Measurements from ENCODE around the gene PLA2G4E.

The PLA2G4E gene

GRCh38 chr15:42065468-42065867, 44.6 kb upstream of the PLA2G4E start:
- no peak overlapping the region for H3K4me3 ChIP-seq (ENCODE audit: low read depth, low read length)
- DNase-seq (ENCODE audit: low read depth), result no peak
- no peak for TF ChIP-seq CTCF (IDR thresholded peaks at IDR 0.05; ENCODE audit: control insufficient read depth, extremely low read depth, insufficient read depth)

GRCh38 chr15:42065033-42065432, 44.2 kb upstream of the PLA2G4E start:
- no peak for DNase-seq (ENCODE audit: low read depth)
- no peak overlapping the region for H3K4me3 ChIP-seq (ENCODE audit: low read depth, low read length)
- no peak for TF ChIP-seq CTCF (IDR thresholded peaks at IDR 0.05; ENCODE audit: control insufficient read depth, extremely low read depth, insufficient read depth)

GRCh38 chr15:42064271-42064670, 43.4 kb upstream of the PLA2G4E start:
- H3K4me3 ChIP-seq (ENCODE audit: low read depth, low read length), result no peak overlapping the region
- TF ChIP-seq CTCF (IDR thresholded peaks at IDR 0.05; ENCODE audit: control insufficient read depth, extremely low read depth, insufficient read depth), result no peak
- no peak for DNase-seq (ENCODE audit: low read depth)

- DNase-seq (ENCODE audit: low read depth), result no peak
- H3K4me3 ChIP-seq (ENCODE audit: low read depth, low read length), result no peak overlapping the region
- no peak for TF ChIP-seq CTCF (IDR thresholded peaks at IDR 0.05; ENCODE audit: control insufficient read depth, extremely low read depth, insufficient read depth)
Measured at GRCh38 chr15:42063122-42063848, 42.4 kb upstream of the PLA2G4E start.

GRCh38 chr15:42062284-42062806, 41.5 kb upstream of the PLA2G4E start:
- DNase-seq (ENCODE audit: low read depth), result no peak
- H3K4me3 ChIP-seq (ENCODE audit: low read depth, low read length), result no peak overlapping the region
- no peak for TF ChIP-seq CTCF (IDR thresholded peaks at IDR 0.05; ENCODE audit: control insufficient read depth, extremely low read depth, insufficient read depth)

GRCh38 chr15:42060797-42061196, 40.0 kb upstream of the PLA2G4E start:
- no peak overlapping the region for H3K4me3 ChIP-seq (ENCODE audit: low read depth, low read length)
- TF ChIP-seq CTCF (IDR thresholded peaks at IDR 0.05; ENCODE audit: control insufficient read depth, extremely low read depth, insufficient read depth), result no peak

GRCh38 chr15:42060477-42060763, 39.6 kb upstream of the PLA2G4E start:
- TF ChIP-seq CTCF (IDR thresholded peaks at IDR 0.05; ENCODE audit: control insufficient read depth, extremely low read depth, insufficient read depth), result no peak
- H3K4me3 ChIP-seq (ENCODE audit: low read depth, low read length), result no peak overlapping the region
- DNase-seq (ENCODE audit: low read depth), result no peak

More at GRCh38 chr15:42060797-42061196, 40.0 kb upstream of the PLA2G4E start:
- peak; percentile 82 for DNase-seq (ENCODE audit: low read depth)

Data from LNCaP clone FGC (cell line).